AG09319 (cell line): ENCODE data around the gene PRKAR1B.

Experiments used
- DNase-seq: peaks from one replicate; pipeline ENCODE4 v3.0.0-alpha.2; 2010; ENCODE audit warnings: low read depth; ENCODE audit errors: extremely low read depth
- CTCF ChIP-seq: IDR thresholded peaks from 2 replicates; pipeline ENCODE4 v1.5.1; 2011; ENCODE audit warnings: low read depth, mild to moderate bottlenecking, inconsistent platforms, low read length, moderate library complexity

The PRKAR1B gene

GRCh38 chr7:707296-708000 lies 19.6 kb downstream of the PRKAR1B start:
- DNase-seq: no peak
- TF ChIP-seq CTCF: no peak

- TF ChIP-seq CTCF: no peak
- no peak for DNase-seq
Observed at GRCh38 chr7:706721-707120, 20.4 kb downstream of the PRKAR1B start.

- TF ChIP-seq CTCF: no peak
- no peak for DNase-seq
Observed at GRCh38 chr7:703049-703448, 24.0 kb downstream of the PRKAR1B start.

- DNase-seq: no peak
- no peak for TF ChIP-seq CTCF
Observed at GRCh38 chr7:701086-701671, 25.9 kb downstream of the PRKAR1B start.

GRCh38 chr7:699476-700170 lies 27.5 kb downstream of the PRKAR1B start:
- no peak for DNase-seq
- no peak for TF ChIP-seq CTCF

- DNase-seq: no peak
- TF ChIP-seq CTCF: no peak
Observed at GRCh38 chr7:698515-699475, 28.3 kb downstream of the PRKAR1B start.
